K562 (cell line): ENCODE results near the gene UFC1. TPM values are rescaled to one million over a fixed set of nuclear protein-coding genes. Genes with fewer than 3 reads are reported as not detected.

Source experiments
- ATAC-seq: fragments of 200-7000 bp; cut with Tn5 transposase; 3 replicates; pipeline ENCODE4 v1.9.1; 2020; ENCODE audit warnings: moderate library complexity
- BruUV-seq: library from RNA; stranded (reverse); fragments of 400-500 nt; replicated peaks from 2 replicates; lab custom pipeline; 2021; lab: Mats Ljungman, UMichigan
- CTCF ChIA-PET: fragments of 300-600 bp; formaldehyde crosslinking; extraction: SDS; loops from one replicate; lab custom pipeline; 2021; ENCODE audit warnings: low intra/inter-chr PET ratio; lab: Yijun Ruan, JAX
- POLR2A ChIA-PET: fragments of 300-600, 350-650 bp; sonication (Branson Sonifier 250); formaldehyde crosslinking; extraction: SDS; loops from one replicate; lab custom pipeline; 2021; ENCODE audit warnings: antibody characterized with exemption, inconsistent platforms; lab: Yijun Ruan, JAX
- DNase-seq, 4 experiments: peaks; one replicate each; pipeline versions ENCODE4 v3.0.0 to v3.0.0-alpha.2; 2011 to 2018; ENCODE audit warnings: low spot score in 3 of 4, mixed read lengths in 3 of 4; ENCODE audit errors: extremely low read depth in 1 of 4
- FAIRE-seq: peaks from 2 replicates; lab custom pipeline; 2011; peaks lifted over from hg19 to GRCh38; lab: Jason Lieb, UNC
- H2AFZ ChIP-seq: 2 replicates; pipeline ENCODE4 v1.6.0; 2011; ENCODE audit warnings: low read depth, low read length, control low read depth, inconsistent platforms
- H3K27ac ChIP-seq: fragments of 200-600 bp; 3 replicates; pipeline ENCODE4 v1.8.0; 2011; ENCODE audit warnings: low read depth, mild to moderate bottlenecking, control low read depth, inconsistent platforms, low read length, moderate library complexity, mixed read lengths; ENCODE audit errors: extremely low read depth
- H3K27me3 ChIP-seq, 2 experiments: fragments of 300-600 bp in 1 of 2; 2 replicates in 1 of 2; 3 replicates in 1 of 2; pipeline versions ENCODE4 v1.6.0 to v1.8.0; 2011; ENCODE audit warnings: inconsistent platforms in 2 of 2, low read length in 2 of 2, mild to moderate bottlenecking in 1 of 2, mixed read lengths in 1 of 2, moderate library complexity in 1 of 2; ENCODE audit not compliant: control insufficient read depth in 2 of 2, insufficient read depth in 2 of 2
- H3K36me3 ChIP-seq: fragments of 300-600 bp; 3 replicates; pipeline ENCODE4 v1.8.0; 2011; ENCODE audit warnings: mild to moderate bottlenecking, low read length, inconsistent platforms; ENCODE audit not compliant: control insufficient read depth, insufficient read depth
- H3K4me1 ChIP-seq, 2 experiments: fragments of 200-600 bp in 1 of 2; replicated peaks in 1 of 2; 2 replicates in 1 of 2; 3 replicates in 1 of 2; pipeline versions ENCODE4 v1.5.1 to v1.8.0; 2011; ENCODE audit warnings: inconsistent platforms in 2 of 2, low read length in 2 of 2, mild to moderate bottlenecking in 1 of 2, mixed read lengths in 1 of 2, moderate library complexity in 1 of 2; ENCODE audit not compliant: control insufficient read depth in 2 of 2, insufficient read depth in 2 of 2
- H3K4me2 ChIP-seq: 2 replicates; pipeline ENCODE4 v1.6.1; 2011; ENCODE audit warnings: low read length, control low read depth, inconsistent platforms, mixed read lengths; ENCODE audit not compliant: insufficient read depth
- H3K4me3 ChIP-seq: fragments of 200-600 bp; sonication (generic), shearing (Covaris generic); 2 replicates; pipeline ENCODE4 v1.5.1; 2016; ENCODE audit warnings: control low read depth, inconsistent platforms
- H3K79me2 ChIP-seq: fragments of 200-600 bp; 3 replicates; pipeline ENCODE4 v1.8.0; 2011; ENCODE audit warnings: low read length, inconsistent platforms; ENCODE audit not compliant: control insufficient read depth, insufficient read depth
- H3K9ac ChIP-seq, 2 experiments: 2 replicates each; pipeline versions ENCODE4 v1.6.0 to v1.6.1; 2011; ENCODE audit warnings: low read depth in 2 of 2, low read length in 2 of 2, control low read depth in 1 of 2, inconsistent platforms in 1 of 2, mild to moderate bottlenecking in 1 of 2, mixed read lengths in 1 of 2; ENCODE audit not compliant: insufficient read depth in 1 of 2
- H3K9me1 ChIP-seq: one replicate; pipeline ENCODE4 v1.6.0; 2011; ENCODE audit warnings: inconsistent platforms, mild to moderate bottlenecking, low read length, moderate library complexity; ENCODE audit not compliant: control insufficient read depth, insufficient read depth
- H3K9me3 ChIP-seq: replicated peaks from 2 replicates; pipeline ENCODE4 v1.5.1; 2011; ENCODE audit warnings: low read depth, low read length, inconsistent platforms; ENCODE audit not compliant: control insufficient read depth, insufficient read depth
- H4K20me1 ChIP-seq: replicated peaks from 2 replicates; pipeline ENCODE4 v1.6.1; 2011; ENCODE audit warnings: low read length, inconsistent platforms, mixed read lengths; ENCODE audit not compliant: control insufficient read depth, insufficient read depth
- BRD9 ChIP-seq: fragments of 450-650 bp; IDR thresholded peaks from 2 replicates; pipeline ENCODE4 v1.6.1; 2018; ENCODE audit warnings: low read depth; ENCODE audit not compliant: partially characterized antibody
- FIP1L1 ChIP-seq: fragments of 200-400 bp; formaldehyde crosslinking; IDR thresholded peaks from 2 replicates; pipeline ENCODE4 v1.6.1; 2018; ENCODE audit warnings: mild to moderate bottlenecking, low read depth, low read length; ENCODE audit not compliant: poor library complexity, severe bottlenecking
- HNRNPUL1 ChIP-seq: fragments of 200-400 bp; formaldehyde crosslinking; IDR thresholded peaks from 2 replicates; pipeline ENCODE4 v1.6.1; 2017; ENCODE audit warnings: low read length
- MLLT1 ChIP-seq, 2 experiments: fragments of 450-650 bp; IDR thresholded peaks; 2 replicates each; pipeline ENCODE4 v1.6.1; 2016
- PHF20 ChIP-seq: fragments of 450-650 bp; IDR thresholded peaks from 2 replicates; pipeline ENCODE4 v1.6.1; 2018; ENCODE audit not compliant: partially characterized antibody
- RFX7 ChIP-seq: fragments of 250-450 bp; sonication (Bioruptor Pico); IDR thresholded peaks from 2 replicates; pipeline ENCODE4 v1.5.1; 2021; ENCODE audit warnings: mild to moderate bottlenecking
- SMAD4 ChIP-seq: fragments of 250-450 bp; sonication (Bioruptor Pico); conservative IDR thresholded peaks from 2 replicates; pipeline ENCODE4 v1.8.0; 2021; ENCODE audit warnings: inconsistent platforms, mild to moderate bottlenecking, moderate library complexity
- TRIM28 ChIP-seq: fragments of 450-650 bp; IDR thresholded peaks from 2 replicates; pipeline ENCODE4 v1.6.1; 2017
- ZBTB1 ChIP-seq: sonication (generic); formaldehyde crosslinking; IDR thresholded peaks from 2 replicates; pipeline ENCODE4 v1.8.1; 2023; ENCODE audit warnings: missing genetic modification reagents, low read depth, mild to moderate bottlenecking, borderline replicate concordance
- ZC3H11A ChIP-seq: IDR thresholded peaks from 2 replicates; pipeline ENCODE4 v1.6.1; 2012; ENCODE audit warnings: low read depth, low read length, improper control_type of control experiment
- ZFPM2 ChIP-seq: fragments of 250-450 bp; sonication (Bioruptor Pico); IDR thresholded peaks from 2 replicates; pipeline ENCODE4 v1.5.1; 2022; ENCODE audit warnings: mild to moderate bottlenecking
- ZNF609 ChIP-seq: sonication (generic); formaldehyde crosslinking; IDR thresholded peaks from 2 replicates; pipeline ENCODE4 v1.8.1; 2023; ENCODE audit warnings: missing genetic modification reagents, mild to moderate bottlenecking, borderline replicate concordance
- WGBS: fragments of 100-300 bp; shearing (Covaris generic); methylation state at CpG from one replicate; pipeline ENCODE4 v1.1.6; 2016; ENCODE audit warnings: low coverage, mixed read lengths; ENCODE audit not compliant: insufficient coverage; ENCODE audit errors: missing lambda C conversion rate; 5-methylcytosine and 5-hydroxymethylcytosine counted together
- in situ Hi-C: fragments of 300-500 bp; cut with MboI; formaldehyde crosslinking; loops from 4 replicates; pipeline ENCODE4 v1.15.0; 2018; ENCODE audit warnings: inconsistent platforms, mixed read lengths
- intact Hi-C: fragments of 100-400 bp; cut with micrococcal nuclease; formaldehyde crosslinking; loops from 2 replicates; pipeline ENCODE4 v1.14.2; 2022
- polyA plus RNA-seq, 8 experiments: library from polyadenylated mRNA; depleted of rRNA in 4 of 8; stranded (reverse) in 5 of 8; unstranded in 3 of 8; fragments of >200 nt; fragmentation: Nextera tagmentation in 2 of 8; fragmentation: Illumina TruSeq in 1 of 8; extraction: Ambion mirVana in 2 of 8; extraction: Trizol in 1 of 8; gene quantifications; 2 replicates each; pipeline versions ENCODE4 v1.2.1 to v1.2.3, GENCODE V29; 2011 to 2014; ENCODE audit warnings: inconsistent platforms in 1 of 8, missing spikeins in 1 of 8
- total RNA-seq, 7 experiments: library from RNA; depleted of rRNA in 6 of 7; stranded (reverse); fragments of >200 nt in 6 of 7; fragmentation: Illumina TruSeq in 2 of 7; extraction: Trizol in 2 of 7; gene quantifications; 2 replicates each; pipeline versions ENCODE4 v1.2.1 to v1.2.3, GENCODE V29; 2011 to 2021; ENCODE audit warnings: low replicate concordance in 1 of 7
- TF ChIP-seq, protein P1 (sequence below): fragments of 450-650 bp; IDR thresholded peaks from 2 replicates; pipeline ENCODE4 v1.7.0; 2016; ENCODE audit warnings: borderline replicate concordance

UFC1 gene
- total and polyA plus RNA-seq, 9 of the 15 experiments (the other 6 are each of a cell fraction or from before 2014, with no cell fraction given): 92.8 to 220 (median 161) TPM

GRCh38 chr1:161133220-161133740, 20.5 kb upstream of the UFC1 start (continued):
- TF ChIP-seq, protein P1, sequence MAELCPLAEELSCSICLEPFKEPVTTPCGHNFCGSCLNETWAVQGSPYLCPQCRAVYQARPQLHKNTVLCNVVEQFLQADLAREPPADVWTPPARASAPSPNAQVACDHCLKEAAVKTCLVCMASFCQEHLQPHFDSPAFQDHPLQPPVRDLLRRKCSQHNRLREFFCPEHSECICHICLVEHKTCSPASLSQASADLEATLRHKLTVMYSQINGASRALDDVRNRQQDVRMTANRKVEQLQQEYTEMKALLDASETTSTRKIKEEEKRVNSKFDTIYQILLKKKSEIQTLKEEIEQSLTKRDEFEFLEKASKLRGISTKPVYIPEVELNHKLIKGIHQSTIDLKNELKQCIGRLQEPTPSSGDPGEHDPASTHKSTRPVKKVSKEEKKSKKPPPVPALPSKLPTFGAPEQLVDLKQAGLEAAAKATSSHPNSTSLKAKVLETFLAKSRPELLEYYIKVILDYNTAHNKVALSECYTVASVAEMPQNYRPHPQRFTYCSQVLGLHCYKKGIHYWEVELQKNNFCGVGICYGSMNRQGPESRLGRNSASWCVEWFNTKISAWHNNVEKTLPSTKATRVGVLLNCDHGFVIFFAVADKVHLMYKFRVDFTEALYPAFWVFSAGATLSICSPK: 0 out of 2 replicates have a peak, but pooled peaks have one; percentile 55
- peak; percentile 5 for TF ChIP-seq BRD9

GRCh38 chr1:161137881-161138280, 15.9 kb upstream of the UFC1 start:
- in situ Hi-C loops: no loop called here
- 82% methylated on average over 3 of the region's 3 CpGs for WGBS
- Histone ChIP-seq H3K9me3 (no peaks in the 10 kb centered on the region), H3K9ac (no peak overlapping the region), H3K27me3 (no peaks in the 10 kb centered on the region), H2AFZ (no peak overlapping the region), H3K79me2 (peaks cover 23% of the 10 kb centered on the region), H4K20me1 (no peaks in the 10 kb centered on the region), H3K9me1 (no peaks in the 10 kb centered on the region), H3K4me1 (peaks cover 0 to 8% of the 10 kb centered on the region in 2 experiments; a peak in 3 of 5 replicates), H3K27ac (no peak overlapping the region), H3K4me3 (no peak overlapping the region), H3K36me3 (peaks cover 2% of the 10 kb centered on the region; the same call in 1 of the 3 replicates), H3K4me2 (no peak overlapping the region)
- DNase-seq: no peak
- ATAC-seq: no peak
- intact Hi-C loops: loop anchor here (2.0 to 10.0 kb wide), 4 partner anchors 41 to 413 kb away; no protein-coding TSS in a partner anchor
- ChIA-PET POLR2A (interaction anchor here (0.5 to 3.3 kb wide), 6 partner anchors 10 to 179 kb away, joined by 3 to 12 read pairs (median 4); partner anchors contain the start of genes UFC1 and USF1), CTCF (interaction anchor here (0.5 to 0.7 kb wide), 2 partner anchors 66 to 195 kb away, joined by 3 to 5 read pairs; no protein-coding TSS in a partner anchor)
- FAIRE-seq: no peak
- no TSS peak for BruUV-seq
- TF ChIP-seq PHF20 (no peak), TRIM28 (no peak), FIP1L1 (no peak), SMAD4 (CRISPR knock-in tag) (no peak), ZBTB1 (no peak), ZNF609 (no peak), RFX7 (CRISPR knock-in tag) (no peak), ZFPM2 (no peak), HNRNPUL1 (no peak), MLLT1 (IDR thresholded peaks at IDR 0.05) (no peak), ZC3H11A (no peak)
